Activated T-helper 9 cell treated with anti-CD3 and anti-CD28 coated beads, Interleukin-2, amount 50 U/mL, for 16 hours (primary cell): ENCODE measurements around the gene FGF8.
"Not testable (repeated sequence)": the region's sequence is repeated elsewhere in the genome, so short reads cannot be mapped to it uniquely, and the experiment has no call there.

Experiments used
- DNase-seq: peaks from one replicate; pipeline ENCODE4 v3.0.0-alpha.2; 2020; ENCODE audit warnings: low read depth

The FGF8 gene

GRCh38 chr10:101775273-101776160 lies at the start of gene FGF8:
Gene FGF8 (minus strand): TSS chr10:101776114. CDS start chr10:101775900, 214 bp downstream.
- DNase-seq: no peak

GRCh38 chr10:101824736-101825135 lies 48.8 kb upstream of the FGF8 start:
- no peak for DNase-seq

DNA sequence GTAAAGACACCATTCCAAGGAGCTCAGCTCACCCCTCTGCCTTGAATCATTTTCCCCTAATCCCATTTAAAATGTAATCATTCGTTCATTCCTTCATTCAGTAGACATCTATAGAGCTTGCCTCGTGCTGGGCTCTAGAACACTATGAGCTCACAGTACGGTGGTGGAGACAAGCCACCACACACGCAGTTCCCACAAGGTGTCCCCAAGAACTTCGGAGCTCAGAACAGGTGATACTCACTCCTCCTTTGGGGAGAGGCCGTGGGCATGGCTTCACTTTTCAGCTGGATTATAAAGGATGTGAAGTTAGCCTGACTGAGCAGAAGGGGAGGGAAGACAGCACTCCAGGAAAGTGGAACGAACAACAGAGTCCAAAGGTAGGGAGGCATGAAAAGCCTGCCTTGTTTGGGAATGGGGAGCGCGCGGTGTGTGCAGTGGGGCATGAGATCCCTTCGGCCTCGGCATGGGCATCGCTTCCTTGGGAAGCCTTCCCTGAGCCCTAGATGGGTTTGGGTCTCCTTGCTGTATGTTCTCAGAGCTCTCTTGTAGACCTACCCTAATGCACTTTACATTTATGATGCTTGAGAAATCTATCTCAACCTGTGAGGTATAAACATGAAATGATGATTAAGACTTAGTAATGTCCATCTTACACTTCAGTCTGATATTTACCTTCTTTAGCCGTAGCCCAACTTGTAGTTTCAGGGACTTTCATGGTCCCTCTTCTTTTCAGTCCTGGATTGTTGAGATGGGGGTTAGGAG lies 43.1 kb upstream of the FGF8 start:
- peak; percentile 15 for DNase-seq

- peak; percentile 97 for DNase-seq
Observed at GRCh38 chr10:101818119-101818871, 42.4 kb upstream of the FGF8 start, which contains the start of gene OGA. Gene OGA (minus strand): TSS chr10:101818444. CDS start chr10:101818022, 422 bp downstream.

DNA sequence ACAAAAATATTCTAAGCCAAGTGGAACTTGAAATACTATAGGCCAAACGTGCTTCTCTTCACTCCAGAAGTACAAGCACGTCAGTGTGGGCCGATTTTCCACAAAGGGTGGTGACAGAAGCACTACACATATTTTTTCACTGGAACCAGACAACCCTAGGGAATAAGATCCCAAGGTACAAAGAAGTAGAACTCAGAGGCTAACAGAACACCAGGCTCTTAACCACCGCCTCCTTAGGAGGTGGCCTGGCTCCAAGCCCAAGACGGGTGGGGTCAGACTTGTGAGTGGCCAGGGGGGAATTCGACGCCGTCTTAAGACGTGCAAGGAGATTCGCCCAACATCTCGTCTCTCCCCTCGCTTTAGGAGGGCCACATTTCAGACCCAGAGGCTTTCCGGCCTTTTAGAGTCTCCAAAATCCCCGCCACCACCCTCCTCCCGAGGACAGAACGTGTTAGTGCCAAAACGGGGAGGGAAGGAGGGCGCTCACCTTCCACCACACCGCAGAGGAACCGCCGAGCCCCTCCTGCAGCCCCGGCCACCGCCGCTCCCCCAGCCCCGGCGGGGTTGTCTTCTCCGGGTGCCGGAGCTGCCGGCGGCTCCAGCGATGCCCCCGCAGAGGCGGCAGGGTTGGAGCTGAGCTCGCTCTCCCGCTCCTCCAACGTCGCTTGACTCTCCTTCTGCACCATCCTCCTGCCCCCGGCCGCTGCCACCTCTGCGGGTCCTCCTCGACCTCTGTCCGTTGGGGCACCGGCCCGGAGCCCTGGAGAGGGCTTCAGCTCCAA lies 41.6 kb upstream of the FGF8 start:
- no peak for DNase-seq

GRCh38 chr10:101816913-101817336 lies 41.0 kb upstream of the FGF8 start:
- no peak for DNase-seq

GRCh38 chr10:101816376-101816775 lies 40.5 kb upstream of the FGF8 start:
- DNase-seq: no peak

- no peak for DNase-seq
Observed at GRCh38 chr10:101814466-101815071, 38.7 kb upstream of the FGF8 start.

DNA sequence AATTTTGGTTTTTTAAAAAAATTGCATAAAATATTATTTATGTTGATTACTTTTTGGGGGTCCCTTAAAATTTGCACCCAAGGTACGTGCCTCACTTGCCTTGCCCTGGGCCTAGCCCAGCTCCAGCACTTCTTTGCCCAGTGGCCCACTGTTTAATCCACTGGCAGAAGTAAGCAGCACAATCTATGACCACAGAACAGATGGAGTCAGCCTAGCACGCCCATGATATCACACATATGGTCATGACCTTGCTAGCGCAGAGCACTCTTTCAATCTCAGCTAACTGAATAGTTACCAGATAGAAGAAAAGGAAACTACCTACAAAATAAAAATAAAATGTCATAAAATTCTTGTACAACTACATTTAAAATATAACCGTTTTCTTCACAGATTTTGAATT lies 36.7 kb upstream of the FGF8 start:
- no peak for DNase-seq

DNA sequence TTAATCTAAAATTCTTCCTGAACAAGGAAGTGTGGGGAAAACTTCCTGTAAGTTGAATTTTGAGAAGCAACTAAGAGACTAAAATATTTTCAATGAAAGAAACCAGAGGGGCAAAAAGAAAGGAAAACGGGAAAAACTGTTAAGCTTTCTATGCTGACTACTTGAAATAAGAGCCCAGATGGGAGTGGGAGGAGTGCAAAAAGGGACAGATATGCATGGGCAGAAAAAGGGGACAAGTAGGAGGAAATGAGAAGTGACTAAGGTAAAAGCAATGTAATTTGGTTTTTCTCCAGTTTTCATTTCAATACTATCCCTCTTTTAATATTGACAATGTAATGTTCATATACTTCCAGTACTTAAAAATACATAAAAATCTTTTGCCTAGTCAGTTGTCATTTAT lies 31.2 kb upstream of the FGF8 start:
- no peak for DNase-seq

- no peak for DNase-seq
Observed at GRCh38 chr10:101803511-101803910, 27.6 kb upstream of the FGF8 start.

- no peak for DNase-seq
Observed at GRCh38 chr10:101797403-101798059, 21.6 kb upstream of the FGF8 start.

- no peak for DNase-seq
Observed at GRCh38 chr10:101793526-101793925, 17.6 kb upstream of the FGF8 start.

DNA sequence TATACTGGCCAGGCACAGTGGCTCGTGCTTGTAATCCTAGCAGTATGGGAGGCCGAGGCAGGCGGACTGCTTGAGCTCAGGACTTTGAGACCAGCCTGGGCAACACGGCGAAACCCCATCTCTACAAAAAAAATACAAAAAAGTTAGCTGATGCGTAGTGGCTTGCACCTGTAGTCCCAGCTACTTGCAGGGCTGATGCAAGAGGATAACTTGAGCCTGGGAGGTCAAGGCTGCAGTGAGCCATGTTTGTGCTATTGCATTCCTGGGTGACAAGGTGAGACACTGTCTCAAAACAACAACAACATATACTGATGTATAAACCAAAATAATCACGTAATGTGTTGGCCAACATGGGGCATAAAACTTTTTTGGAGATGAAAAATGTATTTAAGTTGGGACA lies 13.8 kb upstream of the FGF8 start:
- DNase-seq: no peak

- DNase-seq: not testable (repeated sequence)
Observed at GRCh38 chr10:101789231-101789630, 13.3 kb upstream of the FGF8 start.

- DNase-seq: no peak
Observed at GRCh38 chr10:101785801-101786200, 9.9 kb upstream of the FGF8 start.

GRCh38 chr10:101784558-101784957 lies 8.6 kb upstream of the FGF8 start:
- no peak for DNase-seq

- no peak for DNase-seq
Observed at GRCh38 chr10:101783736-101784118, 7.8 kb upstream of the FGF8 start.

DNA sequence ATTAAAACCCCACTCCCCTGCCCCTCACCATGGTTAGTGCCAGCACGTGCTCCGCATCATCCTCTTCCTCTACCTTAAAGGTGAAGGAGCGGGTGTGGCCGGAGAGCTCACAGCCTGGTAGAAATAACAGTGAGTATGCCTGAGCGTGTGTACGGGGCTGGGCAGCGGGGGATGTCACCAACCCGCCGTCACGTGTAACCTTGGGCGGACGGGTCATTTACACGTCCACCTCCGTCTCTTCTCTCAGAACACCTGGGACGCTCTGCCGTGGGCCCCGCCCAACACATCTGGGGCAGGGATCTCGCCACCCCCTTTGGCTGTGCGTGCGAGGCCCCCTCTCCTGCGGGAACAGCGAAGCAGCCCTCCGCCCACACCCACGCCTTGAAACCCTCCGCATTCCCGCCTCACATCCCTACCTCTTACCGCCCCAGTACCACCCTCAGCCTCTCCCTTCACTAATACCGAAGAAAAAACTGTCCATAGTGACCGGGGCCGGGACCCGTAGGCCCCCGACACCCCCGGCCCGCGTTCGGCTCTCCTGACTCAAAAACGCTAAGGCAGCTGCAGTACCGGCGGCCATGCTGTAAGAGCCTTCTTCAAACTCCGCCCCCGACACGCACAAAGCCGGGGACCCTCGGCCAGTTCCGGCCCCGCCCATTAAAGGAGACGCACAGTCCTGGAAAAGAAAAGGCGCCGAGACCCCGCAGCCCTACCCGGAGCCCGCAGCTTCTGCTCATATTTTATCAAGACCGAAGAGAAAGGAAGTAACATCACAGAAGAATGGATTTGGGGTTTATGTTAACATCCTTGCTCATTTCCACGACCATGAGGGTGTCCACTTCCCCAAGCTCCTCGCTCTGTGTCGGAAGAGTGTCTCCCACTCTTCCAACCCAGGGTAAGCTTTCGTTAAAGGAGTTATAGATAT lies 7.2 kb upstream of the FGF8 start, which contains the start of gene NPM3:
TSS of gene NPM3 (minus strand) at position 636 of the 925 bp plus-strand sequence. CDS start at position 580, 56 bp downstream.
- DNase-seq: peak; percentile 76
